IMR-90 (cell line): ENCODE data around the gene MNDA.

ENCODE experiments used
- POLR2A ChIP-seq: IDR thresholded peaks from 2 replicates; pipeline ENCODE4 v1.6.1; 2012; ENCODE audit warnings: mild to moderate bottlenecking, low read depth, low read length
- TF ChIP-seq, protein P1 (sequence below): conservative IDR thresholded peaks from 2 replicates; pipeline ENCODE4 v1.5.1; 2012; ENCODE audit warnings: mild to moderate bottlenecking, low read depth, low read length, improper control_type of control experiment

DNA sequence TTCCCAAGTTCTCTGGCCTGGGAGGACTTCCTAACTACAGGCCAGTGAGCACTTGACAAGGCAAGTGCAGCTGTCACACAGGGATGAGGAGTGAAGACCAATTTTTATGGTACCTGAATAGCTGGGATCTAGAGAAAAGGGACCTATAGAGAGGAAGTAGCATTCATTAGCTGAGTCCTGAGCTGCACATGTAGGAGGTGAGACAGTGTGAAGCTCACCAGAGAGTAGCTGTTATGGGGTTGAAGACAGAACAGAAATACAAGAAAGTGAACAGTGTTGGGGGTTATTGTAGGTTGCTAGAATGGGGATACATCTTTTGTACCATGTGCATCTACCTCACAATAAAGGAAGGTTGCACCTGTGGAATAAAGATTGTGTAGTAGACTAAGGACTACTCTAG lies 62.5 kb downstream of the MNDA start:
- TF ChIP-seq, protein P1, sequence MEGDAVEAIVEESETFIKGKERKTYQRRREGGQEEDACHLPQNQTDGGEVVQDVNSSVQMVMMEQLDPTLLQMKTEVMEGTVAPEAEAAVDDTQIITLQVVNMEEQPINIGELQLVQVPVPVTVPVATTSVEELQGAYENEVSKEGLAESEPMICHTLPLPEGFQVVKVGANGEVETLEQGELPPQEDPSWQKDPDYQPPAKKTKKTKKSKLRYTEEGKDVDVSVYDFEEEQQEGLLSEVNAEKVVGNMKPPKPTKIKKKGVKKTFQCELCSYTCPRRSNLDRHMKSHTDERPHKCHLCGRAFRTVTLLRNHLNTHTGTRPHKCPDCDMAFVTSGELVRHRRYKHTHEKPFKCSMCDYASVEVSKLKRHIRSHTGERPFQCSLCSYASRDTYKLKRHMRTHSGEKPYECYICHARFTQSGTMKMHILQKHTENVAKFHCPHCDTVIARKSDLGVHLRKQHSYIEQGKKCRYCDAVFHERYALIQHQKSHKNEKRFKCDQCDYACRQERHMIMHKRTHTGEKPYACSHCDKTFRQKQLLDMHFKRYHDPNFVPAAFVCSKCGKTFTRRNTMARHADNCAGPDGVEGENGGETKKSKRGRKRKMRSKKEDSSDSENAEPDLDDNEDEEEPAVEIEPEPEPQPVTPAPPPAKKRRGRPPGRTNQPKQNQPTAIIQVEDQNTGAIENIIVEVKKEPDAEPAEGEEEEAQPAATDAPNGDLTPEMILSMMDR: no peak
- no peak for TF ChIP-seq POLR2A
